B cell (primary cell): ENCODE results near the gene RABEP1. TPM values are rescaled to one million over a fixed set of nuclear protein-coding genes. Genes with fewer than 3 reads are reported as not detected.

Source experiments
- ATAC-seq: fragments of 200-7000 bp; cut with Tn5 transposase; one replicate; pipeline ENCODE4 v1.10.0; 2021; ENCODE audit warnings: low read depth, mild to moderate bottlenecking, moderate number of reproducible peaks, moderate library complexity
- CTCF ChIA-PET: fragments of 350-600 bp; sonication (Branson Sonifier 250); formaldehyde crosslinking; loops from one replicate; lab custom pipeline; 2021; ENCODE audit warnings: antibody characterized with exemption, inconsistent platforms; lab: Charles Lee
- POLR2A ChIA-PET: fragments of 350-600 bp; sonication (Branson Sonifier 250); formaldehyde crosslinking; loops from one replicate; lab custom pipeline; 2021; ENCODE audit warnings: antibody characterized with exemption; lab: Charles Lee
- DNase-seq: peaks from one replicate; pipeline ENCODE4 v3.0.0; 2013
- H2AFZ ChIP-seq: 2 replicates; pipeline ENCODE4 v1.6.1; 2012; ENCODE audit warnings: mild to moderate bottlenecking, low read depth, low read length; ENCODE audit not compliant: insufficient read depth, poor library complexity, severe bottlenecking
- H3K27ac ChIP-seq, 2 donors: 1 replicate in 1 of 2; 2 replicates in 1 of 2; pipeline ENCODE4 v1.5.1; 2012 to 2013; ENCODE audit warnings: low read length in 2 of 2, mild to moderate bottlenecking in 2 of 2, moderate library complexity in 1 of 2
- H3K27me3 ChIP-seq, 4 experiments: fragments of 200-600 bp in 1 of 4; sonication (generic) in 1 of 4; replicated peaks in 1 of 4; 1 replicate in 2 of 4; 2 replicates in 2 of 4; pipeline versions ENCODE4 v1.6.1 to v1.7.0; 2013 to 2016; ENCODE audit warnings: low read length in 3 of 4, mild to moderate bottlenecking in 2 of 4, mixed read lengths in 1 of 4, moderate library complexity in 1 of 4; ENCODE audit not compliant: insufficient read depth in 4 of 4, control insufficient read depth in 3 of 4; ENCODE audit errors: control extremely low read depth in 1 of 4
- H3K36me3 ChIP-seq, 2 experiments: replicated peaks in 1 of 2; 1 replicate in 1 of 2; 2 replicates in 1 of 2; pipeline versions ENCODE4 v1.6.1 to v1.7.1; 2013; ENCODE audit warnings: low read length in 1 of 2; ENCODE audit not compliant: insufficient read depth in 2 of 2, control insufficient read depth in 1 of 2; ENCODE audit errors: control extremely low read depth in 1 of 2, extremely low read depth in 1 of 2
- H3K4me1 ChIP-seq, 2 donors: fragments of 200-600 bp in 1 of 2; sonication (generic) in 1 of 2; 1 replicate in 1 of 2; 2 replicates in 1 of 2; pipeline versions ENCODE4 v1.5.1 to v1.6.1; 2013 to 2017; ENCODE audit warnings: low read length in 2 of 2; ENCODE audit not compliant: control insufficient read depth in 2 of 2, insufficient read depth in 2 of 2
- H3K4me2 ChIP-seq: replicated peaks from 2 replicates; pipeline ENCODE3; 2012; ENCODE audit warnings: mild to moderate bottlenecking, low read depth, low read length; ENCODE audit not compliant: poor library complexity, severe bottlenecking
- H3K4me3 ChIP-seq, 5 experiments: fragments of 200-600 bp in 1 of 5; sonication (generic) in 1 of 5; 1 replicate in 3 of 5; 2 replicates in 2 of 5; pipeline versions ENCODE4 v1.5.1 to v1.7.0; 2011 to 2016; ENCODE audit warnings: low read length in 4 of 5, mild to moderate bottlenecking in 4 of 5, low read depth in 2 of 5, control low read depth in 1 of 5, moderate library complexity in 1 of 5; ENCODE audit not compliant: insufficient read depth in 1 of 5; ENCODE audit errors: control extremely low read depth in 1 of 5, extremely low read depth in 1 of 5
- H3K79me2 ChIP-seq: fragments of 200-600 bp; sonication (generic); one replicate; pipeline ENCODE4 v1.6.0; 2016; ENCODE audit warnings: low read length; ENCODE audit not compliant: control insufficient read depth, insufficient read depth
- H3K9ac ChIP-seq: fragments of 200-600 bp; sonication (generic); 2 replicates; pipeline ENCODE4 v1.6.1; 2017; ENCODE audit warnings: mild to moderate bottlenecking, low read length, moderate library complexity
- H3K9me3 ChIP-seq, 3 donors: one replicate each; pipeline versions ENCODE4 v1.6.1 to v1.7.1; 2013; ENCODE audit warnings: low read length in 2 of 3; ENCODE audit not compliant: control insufficient read depth in 2 of 3, insufficient read depth in 1 of 3; ENCODE audit errors: control extremely low read depth in 1 of 3
- H4K20me1 ChIP-seq: 2 replicates; pipeline ENCODE4 v1.6.0; 2012; ENCODE audit warnings: mild to moderate bottlenecking, low read length; ENCODE audit not compliant: insufficient read depth, control insufficient read depth, poor library complexity, severe bottlenecking
- H3K27ac Mint-ChIP-seq: one replicate; pipeline ENCODE4 v1.8.0; 2021; ENCODE audit warnings: mixed read lengths
- H3K27me3 Mint-ChIP-seq: one replicate; pipeline ENCODE4 v1.8.0; 2021; ENCODE audit warnings: mixed read lengths
- H3K4me1 Mint-ChIP-seq: one replicate; pipeline ENCODE4 v1.8.0; 2021; ENCODE audit warnings: mixed read lengths
- H3K4me3 Mint-ChIP-seq: one replicate; pipeline ENCODE4 v1.8.0; 2021; ENCODE audit warnings: mixed read lengths
- H3K9me3 Mint-ChIP-seq: one replicate; pipeline ENCODE4 v1.8.0; 2022; ENCODE audit warnings: mixed read lengths; ENCODE audit not compliant: insufficient read depth
- CTCF ChIP-seq: fragments of 200-600 bp; IDR thresholded peaks from one replicate; pipeline ENCODE4 v1.8.0; 2022; ENCODE audit warnings: antibody characterized with exemption, mild to moderate bottlenecking
- EZH2 ChIP-seq: IDR thresholded peaks from 2 replicates; pipeline ENCODE4 v1.6.1; 2012; ENCODE audit warnings: borderline replicate concordance, low read depth, mild to moderate bottlenecking, moderate library complexity, low read length; ENCODE audit not compliant: insufficient read depth, poor library complexity, severe bottlenecking
- WGBS: methylation state at CpG from one replicate; pipeline ENCODE4 v1.1.5; 2013; ENCODE audit warnings: missing lambda C conversion rate; ENCODE audit not compliant: insufficient coverage; 5-methylcytosine and 5-hydroxymethylcytosine counted together
- intact Hi-C: fragments of 100-400 bp; cut with micrococcal nuclease; formaldehyde crosslinking; loops from one replicate; pipeline ENCODE4 v1.10.0; 2022
- polyA plus RNA-seq: library from polyadenylated mRNA; depleted of rRNA; stranded (reverse); fragments of >200 nt; gene quantifications from 2 replicates; pipeline ENCODE4 v1.2.3, GENCODE V29; 2012
- total RNA-seq, 2 donors: library from RNA; stranded (reverse); fragments of 120-200 nt in 1 of 2; gene quantifications; 1 replicate in 1 of 2; 2 replicates in 1 of 2; pipeline versions ENCODE4 v1.2.3 to v1.2.4, GENCODE V29; 2013 to 2022

The RABEP1 gene
- total and polyA plus RNA-seq, 2 donors (not counting 1 experiment from before 2014, with no cell fraction given), result 24.2 to 86.1 TPM

DNA sequence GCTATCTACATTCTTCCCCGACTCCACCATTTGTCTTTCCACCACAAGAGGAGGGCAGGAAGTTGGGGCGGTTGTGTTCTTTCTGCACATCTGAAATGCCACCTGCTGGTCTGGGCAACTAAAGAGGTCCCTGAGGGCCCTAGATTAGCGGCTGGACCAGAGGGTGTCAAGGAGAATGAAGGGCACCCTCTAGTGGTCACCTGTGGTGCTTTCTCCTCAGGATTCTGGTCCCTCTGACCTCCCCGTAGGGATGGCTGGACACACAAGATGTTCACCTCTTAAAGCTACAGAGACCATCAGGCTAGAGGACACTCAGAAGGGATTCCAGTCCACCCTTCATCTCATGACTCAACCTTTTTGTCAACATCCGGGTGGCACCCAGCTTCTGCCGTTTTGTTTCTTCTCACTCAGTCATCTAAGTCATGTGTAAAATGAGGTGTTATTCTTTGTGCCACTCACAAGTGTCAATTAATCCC lies 44.5 kb upstream of the RABEP1 start:
- Histone ChIP-seq H3K36me3 (peaks cover 0 to 3% of the 10 kb centered on the region in 2 experiments), H3K4me2 (peak overlapping the region; percentile 49), H3K27ac (peak overlapping the region; percentile 72 to 80), H3K79me2 (peaks cover 53% of the 10 kb centered on the region), H4K20me1 (no peaks in the 10 kb centered on the region), H2AFZ (peak overlapping the region; percentile 23), H3K4me3 (peak overlapping the region in 1 of 5 experiments; percentile 6), H3K4me1 (peaks cover 71 to 92% of the 10 kb centered on the region in 2 donors), H3K27me3 (no peaks in the 10 kb centered on the region), H3K9me3 (peaks cover 0 to 10% (median 7%) of the 10 kb centered on the region in 3 donors), H3K9ac (no peak overlapping the region)
- intact Hi-C loops, result loop anchor here (1.0 to 5.0 kb wide), 3 partner anchors 40 to 125 kb away; partner anchors contain the start of genes ZNF232 and ZNF594
- H3K27ac Mint-ChIP-seq, result peak overlapping the region; percentile 90
- ATAC-seq, result peak; percentile 20
- CTCF ChIA-PET, result interaction anchor here (0.6 to 18.3 kb wide), 12 partner anchors 11 to 70 kb away, joined by 3 to 303 read pairs (median 5); partner anchors contain the start of gene ZNF594
- H3K4me3 Mint-ChIP-seq, result peak overlapping the region; percentile 65
- no peaks in the 10 kb centered on the region for H3K27me3 Mint-ChIP-seq
- H3K9me3 Mint-ChIP-seq, result no peaks in the 10 kb centered on the region
- WGBS, result 0% methylated on average over 2 of the region's 6 CpGs
- peak; percentile 55 for TF ChIP-seq CTCF
- no peak for TF ChIP-seq EZH2
- DNase-seq, result peak; percentile 71
- POLR2A ChIA-PET, result interaction anchor here (0.5 to 5.9 kb wide), 8 partner anchors 10 to 70 kb away, joined by 3 to 39 read pairs (median 3); no protein-coding TSS in a partner anchor
- H3K4me1 Mint-ChIP-seq, result peaks cover 73% of the 10 kb centered on the region

DNA sequence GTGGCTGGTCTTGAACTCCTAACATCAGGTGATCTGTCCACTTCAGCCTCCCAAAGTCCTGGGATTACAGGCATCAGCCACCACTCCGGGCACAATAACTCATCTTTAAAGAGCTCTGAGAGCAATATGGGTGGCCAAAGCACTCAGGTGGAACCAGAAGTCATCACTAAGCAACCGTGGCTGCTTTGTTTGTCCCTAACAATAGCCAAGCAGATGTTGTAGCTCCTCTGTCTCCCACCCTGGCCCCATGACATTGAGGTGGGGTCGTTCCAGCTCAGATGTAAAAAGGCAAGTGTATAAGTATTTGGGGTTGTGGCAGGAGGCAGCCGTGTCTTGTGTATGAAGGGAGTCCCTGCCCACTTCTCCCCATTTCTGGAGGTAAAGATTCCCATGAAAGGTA lies 43.8 kb upstream of the RABEP1 start:
- ChIA-PET CTCF (interaction anchor here (0.7 to 18.3 kb wide), 10 partner anchors 11 to 69 kb away, joined by 3 to 303 read pairs (median 6); partner anchors contain the start of gene ZNF594), POLR2A (interaction anchor here (0.7 to 5.9 kb wide), 6 partner anchors 11 to 69 kb away, joined by 3 to 39 read pairs (median 3); no protein-coding TSS in a partner anchor)
- H3K79me2 ChIP-seq, result peaks cover 45% of the 10 kb centered on the region
- TF ChIP-seq CTCF (no peak), EZH2 (no peak)
- H4K20me1 ChIP-seq, result no peaks in the 10 kb centered on the region
- H3K4me2 ChIP-seq, result peak overlapping the region; percentile 49
- peak overlapping the region; percentile 72 to 80 for H3K27ac ChIP-seq
- WGBS, result 36% methylated on average over 1 of the region's 4 CpGs
- H3K27me3 ChIP-seq, result no peaks in the 10 kb centered on the region
- Mint-ChIP-seq H3K27ac (peak overlapping the region; percentile 93), H3K4me1 (peaks cover 72% of the 10 kb centered on the region), H3K9me3 (no peaks in the 10 kb centered on the region), H3K27me3 (no peaks in the 10 kb centered on the region), H3K4me3 (peak overlapping the region; percentile 45)
- no peak overlapping the region for H3K9ac ChIP-seq
- ATAC-seq, result no peak
- intact Hi-C loops, result loop anchor here (5.0 kb wide), 1 partner anchor 126 kb away; the partner anchor contains the start of gene ZNF232
- H2AFZ ChIP-seq, result peak overlapping the region; percentile 0
- peaks cover 0 to 10% (median 7%) of the 10 kb centered on the region in 3 donors for H3K9me3 ChIP-seq
- peaks cover 0 to 3% of the 10 kb centered on the region in 2 experiments for H3K36me3 ChIP-seq
- no peak overlapping the region for H3K4me3 ChIP-seq
- peak; percentile 32 for DNase-seq
- H3K4me1 ChIP-seq, result peaks cover 71 to 92% of the 10 kb centered on the region in 2 donors
